ENCODE results near the gene F8A1.
"Not testable (repeated sequence)": the region's sequence is repeated elsewhere in the genome, so short reads cannot be mapped to it uniquely, and the experiment has no call there.

Gene F8A1

DNA sequence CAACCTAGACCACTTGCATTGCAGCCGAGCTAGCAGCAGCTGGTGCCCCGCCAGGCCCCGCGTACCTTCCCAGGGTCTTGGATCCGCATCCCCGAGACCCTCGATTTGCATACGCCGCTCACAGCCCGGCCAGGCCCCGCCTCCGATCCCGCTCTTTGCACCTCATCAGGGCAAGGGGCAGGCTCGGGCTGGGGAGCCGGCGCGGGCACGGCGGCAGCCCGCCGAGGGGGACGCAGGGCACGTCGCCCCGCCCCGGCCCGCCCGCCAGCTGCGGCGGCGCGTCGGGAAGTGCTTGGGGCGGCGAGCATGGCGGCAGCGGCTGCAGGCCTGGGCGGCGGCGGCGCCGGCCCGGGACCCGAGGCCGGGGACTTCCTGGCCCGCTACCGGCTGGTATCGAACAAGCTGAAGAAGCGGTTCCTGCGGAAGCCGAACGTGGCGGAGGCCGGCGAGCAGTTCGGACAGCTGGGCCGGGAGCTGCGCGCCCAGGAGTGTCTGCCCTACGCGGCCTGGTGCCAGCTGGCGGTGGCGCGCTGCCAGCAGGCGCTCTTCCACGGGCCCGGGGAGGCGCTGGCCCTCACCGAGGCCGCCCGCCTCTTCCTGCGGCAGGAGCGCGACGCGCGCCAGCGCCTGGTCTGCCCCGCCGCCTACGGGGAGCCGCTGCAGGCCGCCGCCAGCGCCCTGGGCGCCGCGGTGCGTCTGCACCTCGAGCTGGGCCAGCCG lies at the start of gene F8A1:
Gene F8A1, plus strand, starts transcription at position 287 of the 720 bp plus-strand sequence. Its CDS starts 20 bp downstream, at position 307.
- DNase-seq, result peak; percentile 54

DNA sequence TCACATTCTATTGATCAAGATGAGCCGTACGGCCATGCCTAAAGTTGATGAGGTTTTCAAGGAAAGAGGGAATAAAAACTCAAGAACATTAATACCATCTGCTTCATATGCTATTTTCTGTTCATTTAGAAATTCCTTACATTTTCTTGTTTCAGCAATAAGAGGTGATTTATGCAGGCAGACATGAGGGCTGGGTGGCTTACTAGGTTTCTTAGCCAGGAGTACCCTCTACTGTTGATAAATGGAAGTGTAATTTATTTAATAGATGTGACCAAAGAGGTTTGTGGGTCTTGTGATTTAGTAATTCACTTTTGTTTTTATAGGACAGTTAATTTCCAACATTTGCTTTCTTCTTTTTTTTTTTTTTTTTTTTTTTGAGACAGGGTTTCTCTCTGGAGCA lies 45.3 kb upstream of the F8A1 start:
- peak; percentile 49 for DNase-seq

DNA sequence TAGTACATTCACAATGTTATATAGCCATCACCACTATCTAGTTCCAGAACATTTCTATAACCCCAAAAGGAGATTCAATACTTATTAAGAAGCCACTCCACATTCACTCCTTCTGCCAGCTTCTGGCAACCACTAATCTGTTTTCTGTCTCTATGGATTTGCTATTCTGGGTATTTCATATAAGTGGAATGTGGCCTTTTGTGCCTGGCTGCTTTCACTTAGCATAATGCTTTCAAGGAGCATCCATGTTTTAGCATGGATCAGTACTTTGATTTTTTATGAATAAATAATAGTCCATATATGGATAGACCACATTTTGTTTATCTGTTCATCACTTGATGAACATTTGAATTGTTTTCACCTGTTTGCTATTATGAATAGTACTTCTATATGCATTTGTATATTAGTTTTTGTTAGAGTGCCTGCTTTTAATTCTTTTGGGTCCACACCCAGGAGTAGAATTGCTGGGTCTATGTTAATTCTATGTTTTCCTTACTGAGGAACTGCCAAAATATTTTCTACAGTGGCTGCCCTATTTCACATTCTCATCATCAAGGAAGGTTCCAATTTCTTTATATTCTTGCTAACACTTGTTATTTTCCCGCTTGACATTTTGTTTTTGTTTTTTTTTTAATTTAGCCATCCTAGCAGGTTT lies 35.1 kb upstream of the F8A1 start:
- DNase-seq, result no peak

DNA sequence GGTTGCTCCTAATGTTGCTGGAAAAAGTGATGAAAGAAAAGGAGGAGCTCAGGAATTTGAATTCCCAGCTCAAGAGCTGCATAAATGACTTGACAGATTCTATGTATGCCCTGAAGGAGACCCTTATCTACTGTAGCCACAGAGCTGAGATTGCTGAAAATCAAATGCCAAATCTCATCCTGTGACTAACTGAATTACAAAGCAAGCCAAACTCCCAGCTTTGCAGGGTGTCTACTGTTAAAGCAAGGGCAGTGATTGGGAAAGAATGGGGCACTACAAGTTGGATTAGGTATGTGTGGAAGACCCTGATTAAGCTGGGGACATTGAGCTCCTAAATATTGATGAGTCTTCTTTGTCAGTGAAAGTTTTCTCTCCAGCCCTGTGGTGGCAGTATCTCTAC lies 30.9 kb upstream of the F8A1 start:
- DNase-seq, result no peak

DNA sequence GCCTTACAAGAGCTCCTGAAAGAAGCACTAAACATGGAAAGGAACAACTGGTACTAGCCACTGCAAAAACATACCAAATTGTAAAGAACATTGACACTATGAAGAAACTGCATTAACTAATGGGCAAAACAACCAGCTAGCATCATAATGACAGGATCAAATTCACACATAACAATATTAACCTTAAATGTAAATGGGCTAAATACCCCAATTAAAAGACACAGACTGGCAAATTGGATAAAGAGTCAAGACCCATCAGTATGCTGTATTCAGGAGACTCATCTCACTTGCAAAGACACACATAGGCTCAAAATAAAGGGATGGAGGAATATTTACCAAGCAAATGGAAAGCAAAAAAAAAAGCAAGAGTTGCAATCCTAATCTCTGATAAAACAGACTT lies 17.6 kb upstream of the F8A1 start:
- not testable (repeated sequence) for DNase-seq

DNA sequence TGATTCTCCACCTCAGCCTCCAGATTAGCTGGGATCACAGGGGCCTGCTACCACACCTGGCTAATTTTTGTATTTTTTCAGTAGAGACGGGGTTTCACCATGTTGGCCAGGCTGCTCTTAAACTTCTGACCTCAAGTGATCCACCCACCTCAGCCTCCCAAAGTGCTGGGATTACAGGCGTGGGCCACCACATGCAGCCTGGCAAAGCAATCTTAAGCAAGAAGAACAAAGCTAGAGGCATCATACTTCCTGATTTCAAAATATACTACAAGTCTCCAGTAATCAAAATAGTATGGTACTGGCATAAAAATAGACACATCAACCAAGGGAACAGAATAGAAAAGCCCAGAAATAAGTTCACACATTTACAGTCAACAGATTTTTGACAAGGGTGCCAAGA lies 12.8 kb upstream of the F8A1 start:
- DNase-seq, result no peak

DNA sequence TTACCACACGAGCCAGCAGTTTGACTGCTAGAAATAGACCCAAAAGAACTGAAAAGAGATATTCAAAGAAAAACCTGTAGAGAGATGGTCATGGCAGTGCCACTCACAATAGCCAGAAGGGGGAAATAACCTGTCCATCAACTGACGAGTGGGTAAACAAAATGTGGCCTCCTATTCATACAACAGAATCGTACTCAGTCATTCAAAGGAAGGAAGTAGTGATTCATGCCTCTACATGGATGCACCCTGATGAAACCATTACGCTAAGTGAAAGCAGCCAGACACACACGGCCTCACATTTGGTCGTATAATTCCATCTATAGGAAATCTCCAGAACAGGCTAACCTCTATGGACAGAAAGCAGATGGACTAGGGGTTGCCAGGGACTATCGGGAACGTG lies 2.1 kb upstream of the F8A1 start:
- DNase-seq, result not testable (repeated sequence)

DNA sequence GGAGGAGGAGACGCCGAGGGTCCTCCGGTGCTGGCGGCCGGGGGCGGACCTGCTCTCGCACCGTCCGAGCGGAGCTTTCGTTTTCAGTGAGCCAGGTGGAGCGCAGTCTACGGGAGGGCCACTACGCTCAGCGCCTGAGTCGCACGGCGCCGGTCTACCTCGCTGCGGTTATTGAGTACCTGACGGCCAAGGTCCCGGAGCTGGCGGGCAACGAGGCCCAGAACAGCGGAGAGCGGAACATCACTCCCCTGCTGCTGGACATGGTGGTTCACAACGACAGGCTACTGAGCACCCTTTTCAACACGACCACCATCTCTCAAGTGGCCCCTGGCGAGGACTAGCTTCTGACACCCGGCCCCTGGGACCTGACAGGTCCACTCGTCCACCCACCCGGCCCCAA lies 1.1 kb upstream of the F8A1 start:
- DNase-seq, result not testable (repeated sequence)

DNA sequence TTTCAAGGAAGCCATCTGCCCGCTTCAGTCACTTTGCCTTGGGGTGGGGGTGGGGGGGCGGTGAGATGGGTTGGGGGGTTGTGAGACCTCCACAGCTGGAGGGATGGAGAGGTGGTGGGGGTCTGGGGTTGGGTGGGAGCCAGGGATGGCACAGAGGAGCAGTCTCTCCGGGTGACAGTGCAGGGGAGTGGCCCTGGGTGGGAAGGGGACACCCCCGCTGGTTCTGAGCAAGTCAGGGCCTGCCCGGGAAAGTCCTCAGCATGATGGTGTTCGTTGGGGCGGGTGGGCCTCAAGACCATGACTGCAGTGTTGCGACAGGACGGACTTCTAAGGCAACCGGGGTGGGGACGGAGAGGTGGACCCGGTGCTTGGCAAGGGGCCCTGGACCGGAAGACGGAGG lies 606 bp upstream of the F8A1 start:
- not testable (repeated sequence) for DNase-seq

DNA sequence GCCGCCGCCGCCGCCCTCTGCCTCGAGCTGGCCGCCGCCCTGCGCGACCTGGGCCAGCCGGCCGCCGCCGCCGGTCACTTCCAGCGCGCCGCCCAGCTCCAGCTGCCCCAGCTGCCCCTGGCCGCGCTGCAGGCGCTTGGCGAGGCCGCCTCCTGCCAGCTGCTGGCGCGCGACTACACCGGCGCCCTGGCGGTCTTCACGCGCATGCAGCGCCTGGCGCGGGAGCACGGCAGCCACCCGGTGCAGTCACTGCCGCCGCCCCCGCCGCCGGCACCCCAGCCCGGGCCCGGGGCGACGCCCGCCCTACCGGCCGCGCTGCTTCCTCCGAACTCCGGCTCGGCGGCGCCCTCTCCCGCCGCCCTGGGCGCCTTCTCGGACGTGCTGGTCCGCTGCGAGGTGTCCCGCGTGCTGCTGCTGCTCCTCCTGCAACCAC lies 650 bp downstream of the F8A1 start:
- not testable (repeated sequence) for DNase-seq

DNA sequence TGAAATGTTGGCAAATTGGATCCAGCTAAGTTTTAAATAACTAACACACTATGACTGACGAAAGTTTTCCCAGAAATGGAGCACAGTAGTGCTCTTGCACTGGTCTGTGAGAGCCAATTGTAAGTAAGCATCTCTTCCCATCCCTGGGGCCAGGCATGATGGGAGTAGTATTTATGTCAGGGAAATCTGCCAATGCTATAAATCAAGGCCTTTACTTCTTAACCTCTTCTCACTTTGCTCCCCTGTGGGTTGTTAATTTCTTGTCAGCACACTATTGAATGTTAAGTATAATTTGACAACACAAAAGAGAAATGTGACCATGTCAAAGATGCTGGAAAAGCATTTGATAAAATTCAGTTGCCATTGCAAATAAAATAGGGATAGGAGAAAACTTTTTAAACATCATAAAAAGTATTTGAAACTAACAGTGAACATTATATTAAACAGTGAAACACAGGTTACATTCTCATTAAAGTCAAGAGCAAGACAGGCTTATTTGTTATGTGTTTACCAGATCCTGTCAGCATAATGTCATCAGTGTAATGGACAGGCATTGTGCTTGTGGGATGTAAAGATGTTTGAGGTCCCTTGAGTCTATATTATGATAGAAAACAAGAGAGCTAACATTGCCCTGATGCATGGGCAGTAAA lies 5.0 kb downstream of the F8A1 start:
- no peak for DNase-seq

DNA sequence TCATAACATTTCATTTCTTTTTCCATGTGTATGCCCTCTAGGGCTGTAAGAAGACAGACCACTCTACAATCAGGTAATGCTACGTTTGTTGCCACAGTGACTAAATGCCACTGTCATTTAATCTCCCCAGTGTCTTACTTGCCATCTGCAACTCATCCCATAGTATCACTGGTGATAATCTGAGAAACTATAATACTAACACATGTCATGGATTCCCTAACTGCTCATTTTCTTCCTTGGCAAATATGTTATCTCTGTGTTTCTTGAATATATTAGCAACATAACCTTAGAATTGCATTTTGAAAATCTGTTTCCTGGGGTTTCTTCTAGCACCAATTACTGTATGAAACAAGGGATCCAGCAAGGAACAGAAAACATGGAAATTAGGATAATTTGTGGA lies 6.1 kb downstream of the F8A1 start:
- no peak for DNase-seq

DNA sequence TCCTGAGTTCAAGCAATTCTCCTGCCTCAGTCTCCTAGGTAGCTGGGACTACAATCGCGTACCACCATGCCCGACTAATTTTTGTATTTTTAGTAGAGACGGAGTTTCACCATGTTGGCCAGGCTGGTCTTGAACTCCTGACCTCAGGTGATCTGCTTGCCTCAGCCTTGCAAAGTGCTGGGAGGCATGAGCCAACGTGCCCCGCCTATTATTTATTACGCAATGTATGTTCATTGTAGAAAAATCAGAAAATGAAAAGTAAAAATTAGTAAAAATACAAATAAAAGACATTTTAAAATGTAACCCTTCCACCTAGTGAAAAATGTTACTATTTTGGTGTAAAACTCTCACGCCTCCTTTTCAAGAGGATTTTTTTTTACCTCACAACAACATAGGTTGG lies 14.2 kb downstream of the F8A1 start:
- no peak for DNase-seq

DNA sequence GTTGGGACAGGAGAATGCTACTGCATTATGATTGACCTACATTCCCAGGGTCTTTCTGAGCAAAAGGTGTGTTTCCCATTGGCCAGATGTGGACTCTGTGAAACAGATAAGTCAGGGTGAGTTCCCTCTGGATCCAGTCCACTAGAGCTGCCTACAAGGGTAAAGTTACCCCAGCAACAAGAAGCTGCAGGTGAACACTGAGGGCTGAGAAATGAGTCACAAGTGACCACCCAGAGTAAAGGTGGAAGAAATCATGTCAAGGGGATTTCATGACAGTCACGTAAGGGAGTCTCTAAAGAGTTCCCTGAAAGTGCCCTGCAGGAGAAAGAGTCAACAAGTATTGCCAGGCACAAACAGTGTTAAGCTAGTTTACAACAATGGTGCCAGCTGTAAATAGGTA lies 16.3 kb downstream of the F8A1 start:
- DNase-seq, result no peak

DNA sequence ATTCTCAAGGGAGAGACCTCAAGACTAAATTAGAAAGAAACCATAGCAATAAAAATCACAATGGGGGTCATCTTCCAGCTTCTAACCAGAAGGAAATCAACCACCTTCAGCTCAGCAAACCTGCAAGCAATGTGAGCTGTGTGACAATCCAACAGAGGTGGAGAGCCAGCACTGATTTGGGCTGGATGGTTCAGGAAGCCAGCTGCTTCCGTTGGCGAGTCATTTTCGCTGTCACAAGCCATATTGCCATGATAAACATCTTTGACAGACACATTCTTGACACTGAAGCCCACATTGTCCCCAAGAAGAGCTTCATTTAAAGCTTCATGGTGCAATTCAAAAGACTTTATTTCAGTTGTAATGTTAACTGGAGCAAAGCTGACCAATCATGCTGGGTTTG lies 22.7 kb downstream of the F8A1 start:
- DNase-seq, result no peak

DNA sequence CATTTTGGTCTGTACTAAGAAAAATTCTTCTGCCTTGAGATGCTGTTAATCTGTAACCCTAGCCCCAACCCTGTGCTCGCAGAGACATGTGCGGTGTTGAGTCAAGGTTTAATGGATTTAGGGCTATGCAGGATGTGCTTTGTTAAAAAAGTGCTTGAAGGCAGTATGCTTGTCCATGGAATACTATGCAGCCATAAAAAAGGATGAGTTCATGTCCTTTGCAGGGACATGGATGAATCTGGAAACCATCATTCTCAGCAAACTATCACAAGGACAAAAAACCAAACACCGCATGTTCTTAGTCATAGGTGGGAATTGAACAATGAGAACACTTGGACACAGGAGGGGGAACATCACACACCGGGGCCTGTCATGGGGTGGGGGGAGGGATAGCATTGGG lies 23.9 kb downstream of the F8A1 start:
- DNase-seq, result not testable (repeated sequence)

DNA sequence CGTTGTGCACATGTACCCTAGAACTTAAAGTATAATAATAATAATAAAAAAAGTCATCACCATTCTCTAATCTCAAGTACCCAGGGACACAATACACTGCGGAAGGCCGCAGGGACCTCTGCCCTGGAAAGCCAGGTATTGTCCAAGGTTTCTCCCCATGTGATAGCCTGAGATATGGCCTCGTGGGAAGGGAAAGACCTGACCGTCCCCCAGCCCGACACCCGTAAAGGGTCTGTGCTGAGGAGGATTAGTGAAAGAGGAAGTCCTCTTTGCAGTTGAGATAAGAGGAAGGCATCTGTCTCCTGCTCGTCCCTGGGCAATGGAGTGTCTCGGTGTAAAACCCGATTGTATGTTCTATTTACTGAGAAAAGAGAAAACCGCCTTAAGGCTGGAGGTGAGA lies 24.4 kb downstream of the F8A1 start:
- not testable (repeated sequence) for DNase-seq

DNA sequence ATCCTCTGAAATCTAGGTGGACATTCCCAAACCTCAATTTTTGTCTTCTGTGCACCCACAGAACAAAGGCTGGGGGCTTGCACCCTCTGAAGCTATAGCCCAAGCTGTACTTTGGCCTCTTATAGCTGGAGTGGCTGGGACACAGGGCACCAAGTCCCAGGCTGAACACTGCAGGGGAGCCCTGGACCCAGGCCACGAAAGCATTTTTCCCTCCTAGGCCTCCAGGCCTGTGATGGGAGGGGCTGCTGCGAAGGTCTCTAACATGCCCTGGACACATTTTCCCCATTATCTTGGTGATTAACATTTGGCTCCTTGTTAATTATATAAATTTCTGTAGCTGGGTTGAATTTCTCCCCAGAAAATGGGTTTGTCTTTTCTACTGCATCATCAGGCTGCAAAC lies 27.9 kb downstream of the F8A1 start:
- DNase-seq, result no peak

DNA sequence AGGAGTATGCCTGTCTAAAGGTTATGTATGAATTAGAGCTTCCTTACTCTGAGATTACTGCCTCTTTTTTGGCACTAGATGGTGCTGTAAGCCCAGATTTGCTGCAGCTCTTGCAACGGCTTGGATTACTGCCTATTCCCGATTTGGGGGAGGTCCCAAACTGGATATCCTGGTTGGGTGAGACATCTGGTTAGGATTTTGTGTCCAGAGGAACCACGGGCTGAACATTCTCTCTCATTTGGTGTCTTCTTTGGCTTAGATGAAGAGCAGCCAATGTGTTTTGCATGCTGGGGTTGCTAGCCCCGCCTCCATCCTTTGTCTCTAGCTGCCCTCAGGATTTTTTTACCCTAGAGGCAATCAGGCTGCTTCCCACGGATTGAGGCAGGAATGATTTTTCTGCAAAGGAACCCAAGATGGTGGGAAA lies 31.9 kb downstream of the F8A1 start:
- DNase-seq, result peak; percentile 43

DNA sequence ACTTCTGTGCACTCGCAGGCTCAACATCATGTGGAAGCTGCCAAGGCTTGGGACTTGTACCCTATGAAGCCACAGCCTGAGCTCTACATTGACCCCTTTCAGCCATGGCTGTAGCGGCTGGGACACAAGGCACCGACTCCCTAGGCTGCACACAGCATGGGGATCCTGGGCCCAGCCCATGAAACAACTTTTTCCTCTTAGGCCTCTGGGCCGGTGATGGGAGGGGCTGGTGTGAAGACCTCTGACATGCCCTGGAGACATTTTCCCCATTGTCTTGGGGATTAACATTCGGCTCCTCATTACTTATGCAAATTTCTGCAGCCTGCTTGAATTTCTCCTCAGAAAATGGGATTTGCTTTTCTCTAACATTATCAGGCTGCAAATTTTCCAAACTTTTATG lies 38.6 kb downstream of the F8A1 start:
- not testable (repeated sequence) for DNase-seq

Measured in activated CD4-positive, alpha-beta T cell treated with anti-CD3 and anti-CD28 coated beads, Interleukin-10, Interleukin-2, amounts not matched to agents 100 ng/mL and 50 ng/mL, durations not matched to agents 16 hours and 8 hours (primary cell).